Hepatocyte (in vitro differentiated cells): ENCODE data around the gene TBC1D30. TPM values are rescaled to one million over a fixed set of nuclear protein-coding genes. Genes with fewer than 3 reads are reported as not detected.

Experiments used
- DNase-seq: peaks from one replicate; pipeline ENCODE4 v3.0.0-alpha.2; 2016; ENCODE audit warnings: low spot score
- H2AFZ ChIP-seq: fragments of 200-600 bp; sonication (generic); 2 replicates; pipeline ENCODE4 v1.6.0; 2016; ENCODE audit warnings: antibody characterized with exemption, mild to moderate bottlenecking
- H3K27ac ChIP-seq: fragments of 200-600 bp; sonication (generic); 2 replicates; pipeline ENCODE4 v1.5.1; 2016; ENCODE audit warnings: mild to moderate bottlenecking
- H3K27me3 ChIP-seq: fragments of 200-600 bp; sonication (generic); 2 replicates; pipeline ENCODE4 v1.6.1; 2016
- H3K36me3 ChIP-seq: fragments of 200-600 bp; sonication (generic); replicated peaks from 2 replicates; pipeline ENCODE4 v1.5.1; 2016; ENCODE audit warnings: low read depth; ENCODE audit not compliant: insufficient read depth
- H3K4me1 ChIP-seq: fragments of 200-600 bp; sonication (generic); 2 replicates; pipeline ENCODE4 v1.5.1; 2016; ENCODE audit warnings: mild to moderate bottlenecking, moderate library complexity; ENCODE audit not compliant: insufficient read depth
- H3K4me2 ChIP-seq: fragments of 200-600 bp; sonication (generic); 2 replicates; pipeline ENCODE4 v1.6.0; 2016
- H3K4me3 ChIP-seq: fragments of 200-600 bp; sonication (generic); 2 replicates; pipeline ENCODE4 v1.5.1; 2016; ENCODE audit warnings: mild to moderate bottlenecking
- H3K79me2 ChIP-seq: fragments of 200-600 bp; sonication (generic); 2 replicates; pipeline ENCODE4 v1.6.0; 2017; ENCODE audit warnings: mild to moderate bottlenecking
- H3K9me2 ChIP-seq: fragments of 200-600 bp; sonication (generic); replicated peaks from 2 replicates; pipeline ENCODE4 v1.6.0; 2017; ENCODE audit warnings: mild to moderate bottlenecking; ENCODE audit not compliant: insufficient read depth
- H3K9me3 ChIP-seq: fragments of 200-600 bp; sonication (generic); 2 replicates; pipeline ENCODE4 v1.5.1; 2016; ENCODE audit warnings: low read depth, mild to moderate bottlenecking
- H4K20me1 ChIP-seq: fragments of 200-600 bp; sonication (generic); 2 replicates; pipeline ENCODE4 v1.6.0; 2016; ENCODE audit warnings: mild to moderate bottlenecking; ENCODE audit not compliant: insufficient read depth, poor library complexity, severe bottlenecking
- EZH2 ChIP-seq: fragments of 200-600 bp; sonication (generic); IDR thresholded peaks from 2 replicates; pipeline ENCODE4 v1.6.1; 2016; ENCODE audit warnings: antibody characterized with exemption, mild to moderate bottlenecking, borderline replicate concordance
- EZH2phosphoT487 ChIP-seq: fragments of 200-600 bp; sonication (generic); IDR thresholded peaks from one replicate; pipeline ENCODE4 v1.6.1; 2018; ENCODE audit warnings: antibody characterized with exemption, mild to moderate bottlenecking, low read depth, moderate library complexity; ENCODE audit not compliant: unreplicated experiment, severe bottlenecking
- WGBS: methylation state at CpG from one replicate; pipeline ENCODE4 v1.1.6; 2016; ENCODE audit warnings: low lambda C conversion rate; ENCODE audit errors: missing lambda C conversion rate; 5-methylcytosine and 5-hydroxymethylcytosine counted together
- polyA plus RNA-seq: library from polyadenylated mRNA; unstranded; fragments of >200 nt; fragmentation: Nextera tagmentation; extraction: Ambion mirVana; gene quantifications from 2 replicates; pipeline ENCODE4 v1.2.1, GENCODE V29; 2016
- total RNA-seq: library from RNA; depleted of rRNA; stranded (reverse); fragments of >200 nt; gene quantifications from 2 replicates; pipeline ENCODE4 v1.2.3, GENCODE V29; 2014
- TF ChIP-seq, protein P1 (sequence below): fragments of 200-600 bp; sonication (generic); IDR thresholded peaks from 2 replicates; pipeline ENCODE4 v1.5.1; 2016; ENCODE audit warnings: antibody characterized with exemption, mild to moderate bottlenecking; ENCODE audit not compliant: poor library complexity

TBC1D30 gene
- total and polyA plus RNA-seq, 2 experiments from 2014 or later: 5.3 to 5.6 TPM

DNA sequence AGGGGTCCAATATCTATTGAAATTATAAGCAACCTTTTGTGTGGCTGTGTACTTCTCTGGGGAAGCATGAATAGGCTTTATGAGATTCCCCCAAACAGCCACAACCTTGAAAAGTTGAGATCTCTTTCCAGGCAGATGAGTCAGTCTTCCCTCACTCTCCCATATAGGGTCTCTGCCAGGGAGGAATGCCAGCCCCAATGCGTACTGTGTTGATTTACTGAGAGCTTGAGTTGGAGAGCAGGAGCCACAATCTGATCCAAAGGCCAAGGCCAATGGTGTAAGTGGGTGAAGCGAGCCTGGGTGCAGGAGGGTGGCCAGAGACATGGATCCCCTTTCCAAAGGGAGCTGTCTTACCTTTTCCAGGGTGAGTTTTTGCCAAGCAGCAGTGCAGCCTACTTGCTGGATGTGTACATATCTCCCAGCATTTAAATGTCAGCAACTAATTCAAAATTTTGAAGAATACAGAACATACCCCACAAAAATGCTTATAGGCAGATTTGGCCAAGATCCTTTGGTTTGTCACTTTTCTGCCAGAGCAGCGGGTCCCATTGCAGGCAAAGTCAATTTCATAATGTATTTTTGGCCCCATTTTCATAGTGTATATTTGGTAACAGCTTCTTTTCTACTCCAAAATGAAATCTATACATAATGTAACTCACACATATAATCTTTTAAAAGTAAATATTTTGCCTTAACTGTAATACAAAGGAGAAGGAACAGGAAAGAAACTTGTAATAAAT lies 88.2 kb downstream of the TBC1D30 start:
- Histone ChIP-seq H4K20me1 (no peaks in the 10 kb centered on the region), H3K27ac (no peak overlapping the region), H2AFZ (no peak overlapping the region), H3K79me2 (no peaks in the 10 kb centered on the region), H3K36me3 (no peaks in the 10 kb centered on the region), H3K9me2 (no peaks in the 10 kb centered on the region), H3K4me2 (no peak overlapping the region), H3K27me3 (no peaks in the 10 kb centered on the region), H3K4me3 (no peak overlapping the region), H3K9me3 (no peaks in the 10 kb centered on the region), H3K4me1 (peaks cover 22% of the 10 kb centered on the region)
- DNase-seq: no peak
- 90% methylated on average over 3 of the region's 3 CpGs for WGBS
- TF ChIP-seq EZH2: no peak

- no peak for DNase-seq
- Histone ChIP-seq H3K36me3 (no peaks in the 10 kb centered on the region), H3K4me3 (no peak overlapping the region), H3K27ac (no peak overlapping the region), H3K79me2 (no peaks in the 10 kb centered on the region), H2AFZ (no peak overlapping the region), H3K9me3 (no peaks in the 10 kb centered on the region), H4K20me1 (no peaks in the 10 kb centered on the region), H3K4me2 (no peak overlapping the region), H3K9me2 (no peaks in the 10 kb centered on the region), H3K4me1 (peaks cover 22% of the 10 kb centered on the region), H3K27me3 (no peaks in the 10 kb centered on the region)
- 82% methylated on average over 3 of the region's 3 CpGs for WGBS
- TF ChIP-seq, protein P1, sequence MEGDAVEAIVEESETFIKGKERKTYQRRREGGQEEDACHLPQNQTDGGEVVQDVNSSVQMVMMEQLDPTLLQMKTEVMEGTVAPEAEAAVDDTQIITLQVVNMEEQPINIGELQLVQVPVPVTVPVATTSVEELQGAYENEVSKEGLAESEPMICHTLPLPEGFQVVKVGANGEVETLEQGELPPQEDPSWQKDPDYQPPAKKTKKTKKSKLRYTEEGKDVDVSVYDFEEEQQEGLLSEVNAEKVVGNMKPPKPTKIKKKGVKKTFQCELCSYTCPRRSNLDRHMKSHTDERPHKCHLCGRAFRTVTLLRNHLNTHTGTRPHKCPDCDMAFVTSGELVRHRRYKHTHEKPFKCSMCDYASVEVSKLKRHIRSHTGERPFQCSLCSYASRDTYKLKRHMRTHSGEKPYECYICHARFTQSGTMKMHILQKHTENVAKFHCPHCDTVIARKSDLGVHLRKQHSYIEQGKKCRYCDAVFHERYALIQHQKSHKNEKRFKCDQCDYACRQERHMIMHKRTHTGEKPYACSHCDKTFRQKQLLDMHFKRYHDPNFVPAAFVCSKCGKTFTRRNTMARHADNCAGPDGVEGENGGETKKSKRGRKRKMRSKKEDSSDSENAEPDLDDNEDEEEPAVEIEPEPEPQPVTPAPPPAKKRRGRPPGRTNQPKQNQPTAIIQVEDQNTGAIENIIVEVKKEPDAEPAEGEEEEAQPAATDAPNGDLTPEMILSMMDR: no peak
- TF ChIP-seq EZH2 (no peak), EZH2phosphoT487 (no peak)
These were observed 90.8 kb downstream of the TBC1D30 start for GRCh38 chr12:64915242-64915641.

DNA sequence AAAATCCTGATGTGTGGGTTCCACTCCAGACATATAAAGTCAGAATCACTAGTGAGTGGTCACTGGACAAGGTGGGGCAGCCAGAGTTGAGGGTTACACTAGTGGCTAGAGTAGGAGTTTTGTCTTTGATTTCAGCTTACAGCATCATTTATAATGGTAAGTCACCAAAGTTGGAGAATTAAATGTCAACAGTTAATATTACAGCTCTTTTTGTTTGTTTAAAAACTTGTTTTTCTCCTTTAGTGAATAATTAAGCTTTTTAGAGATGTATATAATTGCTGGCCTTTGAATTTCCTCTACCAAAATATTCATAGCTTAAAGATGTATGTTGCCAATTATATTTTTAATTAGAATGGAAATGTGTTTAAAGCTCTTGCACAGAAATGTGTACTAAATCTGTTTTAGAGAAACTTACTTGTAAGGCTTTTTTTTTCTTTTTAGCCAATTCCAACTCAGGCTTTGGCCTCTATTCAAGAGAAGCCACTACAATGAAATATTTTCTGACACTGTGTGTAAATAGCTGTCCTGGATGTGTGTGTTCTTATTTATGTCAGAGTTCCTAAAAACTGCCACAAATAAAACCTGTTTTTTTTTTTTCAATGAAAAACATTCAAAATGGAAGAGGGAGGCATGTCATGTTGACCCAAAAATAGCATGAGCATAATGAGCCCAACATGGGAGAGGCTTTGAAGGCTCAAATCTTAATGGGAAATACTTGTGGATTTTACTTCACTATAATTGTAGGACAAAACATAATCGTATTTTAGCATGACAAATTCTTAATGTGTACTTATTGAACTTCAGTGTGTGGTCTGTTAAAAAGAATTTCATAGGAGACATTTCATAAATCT lies 92.2 kb downstream of the TBC1D30 start:
- no peaks in the 10 kb centered on the region for H3K36me3 ChIP-seq
- WGBS: 67% methylated on average over 1 of the region's 1 CpG
- H3K9me2 ChIP-seq: no peaks in the 10 kb centered on the region
- H3K27ac ChIP-seq: no peak overlapping the region
- no peak for TF ChIP-seq EZH2
- TF ChIP-seq, protein P1: no peak
- TF ChIP-seq EZH2phosphoT487: no peak
- no peak overlapping the region for H2AFZ ChIP-seq
- H3K79me2 ChIP-seq: no peaks in the 10 kb centered on the region
- peaks cover 17% of the 10 kb centered on the region for H3K4me1 ChIP-seq
- no peaks in the 10 kb centered on the region for H3K27me3 ChIP-seq
- no peaks in the 10 kb centered on the region for H3K9me3 ChIP-seq
- no peak for DNase-seq
- H4K20me1 ChIP-seq: no peaks in the 10 kb centered on the region
- peak overlapping the region; percentile 2 for H3K4me2 ChIP-seq
- no peak overlapping the region for H3K4me3 ChIP-seq

- Histone ChIP-seq H3K27me3 (no peaks in the 10 kb centered on the region), H2AFZ (no peak overlapping the region), H3K4me3 (no peak overlapping the region), H3K4me2 (no peak overlapping the region), H3K4me1 (peaks cover 9% of the 10 kb centered on the region), H3K27ac (no peak overlapping the region), H3K79me2 (no peaks in the 10 kb centered on the region), H3K36me3 (no peaks in the 10 kb centered on the region), H3K9me2 (no peaks in the 10 kb centered on the region), H3K9me3 (no peaks in the 10 kb centered on the region), H4K20me1 (no peaks in the 10 kb centered on the region)
- 83% methylated on average over 2 of the region's 2 CpGs for WGBS
- DNase-seq: no peak
- TF ChIP-seq EZH2 (no peak), EZH2phosphoT487 (no peak)
- TF ChIP-seq, protein P1: no peak
These were observed 93.9 kb downstream of the TBC1D30 start for GRCh38 chr12:64918344-64918743.
